ENCODE measurements around the gene CSRNP3.

GRCh38 chr2:165467921-165468320 is 1.6 kb upstream of the CSRNP3 start:
- TF ChIP-seq CTCF (IDR thresholded peaks at IDR 0.05) (no peak), EZH2 (IDR thresholded peaks at IDR 0.05; ENCODE audit: borderline replicate concordance, insufficient read depth, low read depth, low read length, poor library complexity, severe bottlenecking) (no peak)
